Prostate gland (tissue), 2 donors: ENCODE data around the gene RIOX2. TPM values are rescaled to one million over a fixed set of nuclear protein-coding genes. Genes with fewer than 3 reads are reported as not detected.

Experiments used
- DNase-seq: peaks from one replicate; pipeline ENCODE4 v3.0.0-alpha.2; 2019; ENCODE audit warnings: low spot score
- H3K27ac ChIP-seq, 2 donors: fragments of 200-600 bp; sonication (generic); 2 replicates each; pipeline ENCODE4 v1.5.1; 2017 to 2019
- H3K27me3 ChIP-seq: fragments of 200-600 bp; sonication (generic); replicated peaks from 2 replicates; pipeline ENCODE4 v1.5.1; 2019; ENCODE audit not compliant: insufficient read depth
- H3K36me3 ChIP-seq, 2 donors: fragments of 200-600 bp; sonication (generic); 1 replicate in 1 of 2; 2 replicates in 1 of 2; pipeline versions ENCODE4 v1.5.1 to v1.8.1; 2017 to 2019
- H3K4me1 ChIP-seq: fragments of 200-600 bp; sonication (generic); replicated peaks from 2 replicates; pipeline ENCODE4 v1.5.1; 2019
- H3K4me3 ChIP-seq, 2 donors: fragments of 200-600 bp; sonication (generic); 2 replicates each; pipeline ENCODE4 v1.5.1; 2017 to 2019
- H3K9me3 ChIP-seq: fragments of 200-600 bp; sonication (generic); 2 replicates; pipeline ENCODE4 v1.5.1; 2017
- CTCF ChIP-seq, 4 experiments: fragments of 200-600 bp in 2 of 4; fragments of 450-650 bp in 2 of 4; sonication (generic) in 2 of 4; IDR thresholded peaks; 1 replicate in 3 of 4; 2 replicates in 1 of 4; pipeline ENCODE4 v1.5.1; 2016 to 2019; ENCODE audit warnings: antibody characterized with exemption in 4 of 4, mild to moderate bottlenecking in 2 of 4, moderate library complexity in 2 of 4
- POLR2A ChIP-seq: fragments of 450-650 bp; IDR thresholded peaks from one replicate; pipeline ENCODE4 v1.6.1; 2016; ENCODE audit warnings: antibody characterized with exemption, mild to moderate bottlenecking
- POLR2AphosphoS5 ChIP-seq: sonication (generic); formaldehyde crosslinking; IDR thresholded peaks from one replicate; pipeline ENCODE4 v1.6.1; 2017; ENCODE audit warnings: antibody characterized with exemption
- WGBS: methylation state at CpG from one replicate; pipeline ENCODE4 v1.1.5; 2018; 5-methylcytosine and 5-hydroxymethylcytosine counted together
- intact Hi-C: fragments of 100-400 bp; cut with DNase I; formaldehyde crosslinking; loops from one replicate; pipeline ENCODE4 v1.14.2; 2022
- total RNA-seq, 2 donors: library from RNA; depleted of rRNA; stranded (reverse); fragments of >200 nt; gene quantifications; one replicate each; pipeline ENCODE4 v1.1.0, GENCODE V29; 2016

The RIOX2 gene
- total RNA-seq, 2 donors from 2014 or later, result 18.1 to 20.2 TPM

DNA sequence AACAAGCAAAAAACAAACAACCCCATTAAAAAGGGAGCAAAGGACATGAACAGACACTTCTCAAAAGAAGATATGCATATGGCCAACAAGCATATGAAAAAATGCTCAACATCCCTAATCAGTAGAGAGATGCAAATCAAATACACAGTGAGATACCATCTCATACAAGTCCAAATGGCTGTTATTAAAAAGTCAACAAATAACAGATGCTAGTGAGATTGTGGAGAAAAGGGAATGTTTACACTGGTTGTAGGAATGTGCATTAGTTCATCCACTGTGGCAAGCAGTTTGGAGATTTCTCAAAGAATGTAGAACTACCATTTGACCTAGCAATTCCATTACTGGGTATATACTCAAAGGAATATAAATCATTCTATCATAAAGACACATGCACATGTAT lies 44.5 kb downstream of the RIOX2 start:
- TF ChIP-seq CTCF (IDR thresholded peaks at IDR 0.05) (no peak), POLR2A (no peak), POLR2AphosphoS5 (no peak)
- Histone ChIP-seq H3K36me3 (no peaks in the 10 kb centered on the region), H3K27ac (no peak overlapping the region), H3K27me3 (no peaks in the 10 kb centered on the region), H3K4me3 (no peak overlapping the region), H3K4me1 (no peaks in the 10 kb centered on the region), H3K9me3 (no peaks in the 10 kb centered on the region)
- no peak for DNase-seq
- intact Hi-C loops, result no loop called here

- Histone ChIP-seq H3K9me3 (no peaks in the 10 kb centered on the region), H3K4me3 (no peak overlapping the region), H3K36me3 (no peaks in the 10 kb centered on the region), H3K27ac (no peak overlapping the region), H3K27me3 (no peaks in the 10 kb centered on the region), H3K4me1 (no peaks in the 10 kb centered on the region)
- TF ChIP-seq CTCF (IDR thresholded peaks at IDR 0.05) (no peak), POLR2AphosphoS5 (no peak), POLR2A (no peak)
- 89% methylated on average over 3 of the region's 3 CpGs for WGBS
- DNase-seq, result no peak
- intact Hi-C loops, result no loop called here
Measured at GRCh38 chr3:97917813-97918536, 54.3 kb downstream of the RIOX2 start.

- no peaks in the 10 kb centered on the region for H3K9me3 ChIP-seq
- no peak overlapping the region for H3K27ac ChIP-seq
- H3K4me1 ChIP-seq, result no peaks in the 10 kb centered on the region
- H3K27me3 ChIP-seq, result no peaks in the 10 kb centered on the region
- DNase-seq, result no peak
- TF ChIP-seq POLR2AphosphoS5 (no peak), POLR2A (no peak), CTCF (IDR thresholded peaks at IDR 0.05) (no peak)
- intact Hi-C loops, result no loop called here
- H3K4me3 ChIP-seq, result no peak overlapping the region
- no peaks in the 10 kb centered on the region for H3K36me3 ChIP-seq
Measured at GRCh38 chr3:97916576-97916975, 55.7 kb downstream of the RIOX2 start.

DNA sequence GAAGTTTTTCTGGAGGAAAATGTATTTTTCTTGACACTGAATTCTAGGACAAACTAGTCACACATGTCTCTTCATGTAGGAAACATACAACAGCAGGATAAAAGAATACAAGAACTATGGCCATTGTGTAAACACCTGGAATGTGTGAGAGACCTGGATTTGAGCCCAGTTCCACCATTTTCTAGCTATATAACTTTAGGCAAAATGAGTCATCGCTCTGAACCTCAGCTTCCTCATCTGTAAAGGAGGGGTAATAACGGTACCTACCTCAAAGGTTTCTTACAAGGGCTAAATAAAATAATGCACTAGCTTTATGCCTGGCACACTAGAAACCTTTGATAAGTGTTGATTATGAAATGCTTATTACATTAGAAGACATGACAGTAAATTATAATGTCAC lies 57.8 kb downstream of the RIOX2 start:
- Histone ChIP-seq H3K36me3 (no peaks in the 10 kb centered on the region), H3K27ac (no peak overlapping the region), H3K4me1 (no peaks in the 10 kb centered on the region), H3K4me3 (no peak overlapping the region), H3K9me3 (no peaks in the 10 kb centered on the region), H3K27me3 (no peaks in the 10 kb centered on the region)
- 45% methylated on average over 2 of the region's 2 CpGs for WGBS
- intact Hi-C loops, result no loop called here
- no peak for DNase-seq
- no peak for TF ChIP-seq CTCF (IDR thresholded peaks at IDR 0.05)
- no peak for TF ChIP-seq POLR2A
- TF ChIP-seq POLR2AphosphoS5, result no peak

- no peak for DNase-seq
- 35% methylated on average over 3 of the region's 3 CpGs for WGBS
- intact Hi-C loops, result no loop called here
Measured at GRCh38 chr3:97911459-97911858, 60.8 kb downstream of the RIOX2 start.

More at GRCh38 chr3:97911459-97911858, 60.8 kb downstream of the RIOX2 start:
- Histone ChIP-seq H3K27ac (no peak overlapping the region), H3K4me3 (no peak overlapping the region), H3K9me3 (no peaks in the 10 kb centered on the region), H3K27me3 (no peaks in the 10 kb centered on the region), H3K4me1 (no peaks in the 10 kb centered on the region), H3K36me3 (no peaks in the 10 kb centered on the region)
- no peak for TF ChIP-seq POLR2A
- no peak for TF ChIP-seq POLR2AphosphoS5
- no peak for TF ChIP-seq CTCF (IDR thresholded peaks at IDR 0.05)
